Endometrial microvascular endothelial cells (primary cell): ENCODE measurements around the gene TNS1. TPM values are rescaled to one million over a fixed set of nuclear protein-coding genes. Genes with fewer than 3 reads are reported as not detected.

ENCODE experiments used
- in situ Hi-C: cut with HindIII; loops from 2 replicates; pipeline ENCODE4 v1.10.0; 2017; ENCODE audit warnings: low sequenced_read_pairs, low pct_unique_long_range_greater_than_20kb; ENCODE audit errors: inconsistent ontology term
- total RNA-seq: library from RNA; depleted of rRNA; stranded (reverse); fragments of >200 nt; gene quantifications from one replicate; pipeline ENCODE4 v1.2.3, GENCODE V29; 2015; ENCODE audit errors: inconsistent ontology term

The TNS1 gene
- total RNA-seq, 1 donor from 2014 or later: 20.9 TPM

GRCh38 chr2:217915706-217916105 lies 87.1 kb downstream of the TNS1 start:
- in situ Hi-C loops: no loop called here

DNA sequence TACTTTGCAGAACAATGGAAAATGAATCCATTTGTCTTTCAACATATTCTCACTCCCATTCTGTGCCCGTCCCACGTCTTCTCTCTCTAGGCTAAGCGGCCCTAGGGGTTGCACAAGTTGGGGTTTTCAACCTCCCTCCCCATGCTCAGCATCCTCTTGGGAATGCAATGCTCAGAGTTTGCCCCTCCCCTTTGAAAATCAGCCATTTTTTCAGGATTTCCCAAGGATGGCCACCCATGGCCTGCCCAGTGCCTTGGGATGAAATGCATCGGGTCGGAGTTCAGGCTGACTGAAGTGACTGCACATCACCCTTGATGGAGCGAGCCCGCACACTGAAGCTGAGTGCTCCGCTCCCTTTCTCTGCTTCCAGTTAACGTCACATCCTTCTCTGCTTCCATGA lies 87.9 kb downstream of the TNS1 start:
- in situ Hi-C loops: no loop called here

- in situ Hi-C loops: no loop called here
Measured at GRCh38 chr2:217914078-217914477, 88.7 kb downstream of the TNS1 start.

- in situ Hi-C loops: no loop called here
Measured at GRCh38 chr2:217913436-217913835, 89.4 kb downstream of the TNS1 start.

GRCh38 chr2:217912098-217913024 lies 90.4 kb downstream of the TNS1 start:
- in situ Hi-C loops: no loop called here

DNA sequence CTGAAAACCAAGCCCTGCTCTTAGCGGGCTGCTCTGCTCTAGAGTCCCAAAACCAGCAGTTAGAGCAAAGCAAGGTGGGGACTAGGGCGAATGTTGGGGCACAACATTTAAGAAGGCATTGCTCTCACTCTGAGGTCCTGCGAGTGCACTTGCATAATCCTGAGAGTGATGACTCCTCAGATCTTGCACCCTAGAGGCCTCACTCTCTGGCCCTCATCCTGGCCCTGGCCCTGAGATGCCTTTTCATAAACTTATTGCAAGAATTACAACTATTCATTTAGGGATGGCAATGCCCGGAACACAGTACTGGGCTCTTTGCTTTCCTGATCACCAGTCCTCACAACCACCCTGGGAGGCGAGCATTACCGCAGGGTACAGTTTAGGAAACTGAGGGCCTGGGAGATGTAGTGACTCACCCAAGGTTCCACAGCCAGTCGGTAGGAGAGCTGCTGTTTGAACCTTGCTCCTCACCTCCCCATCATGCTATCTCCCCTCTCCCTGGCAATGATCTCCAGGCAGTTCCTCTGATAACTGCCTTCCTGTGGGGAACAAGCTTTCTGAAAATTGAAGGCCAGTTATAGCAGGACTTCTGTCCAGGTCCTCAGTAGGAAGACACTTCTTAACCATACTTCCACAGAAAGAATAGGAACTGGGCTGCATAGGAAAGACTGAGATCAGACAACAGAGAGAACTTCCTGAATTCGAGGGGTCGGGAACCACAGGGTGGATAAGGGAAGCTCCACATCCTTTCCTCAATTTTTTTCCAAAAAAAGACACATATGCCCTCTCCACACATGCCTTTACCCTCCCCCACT lies 91.3 kb downstream of the TNS1 start:
- in situ Hi-C loops: no loop called here

DNA sequence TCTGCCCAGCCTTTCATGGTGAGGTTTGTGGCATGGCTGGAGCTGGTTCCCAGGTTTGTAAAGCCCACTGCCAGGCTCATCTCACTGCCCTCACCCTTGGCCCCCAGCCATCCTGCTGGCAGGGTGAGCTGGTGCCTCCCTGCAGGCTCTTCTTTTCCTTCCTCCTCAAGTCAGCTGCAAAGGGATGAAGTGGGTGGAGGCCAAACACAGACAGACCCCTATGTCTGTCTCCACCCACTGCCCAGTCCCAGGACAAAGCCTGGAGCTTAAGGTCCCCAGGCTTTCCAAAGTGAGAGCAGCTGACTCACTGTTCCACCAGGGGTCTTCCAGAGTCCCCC lies 92.0 kb downstream of the TNS1 start:
- in situ Hi-C loops: no loop called here

GRCh38 chr2:217909156-217909820 lies 93.5 kb downstream of the TNS1 start:
- in situ Hi-C loops: no loop called here

GRCh38 chr2:217908544-217908943 lies 94.3 kb downstream of the TNS1 start:
- in situ Hi-C loops: no loop called here

- in situ Hi-C loops: no loop called here
Measured at GRCh38 chr2:217907266-217907665, 95.5 kb downstream of the TNS1 start.

- in situ Hi-C loops: no loop called here
Measured at GRCh38 chr2:217906798-217907197, 96.0 kb downstream of the TNS1 start.

DNA sequence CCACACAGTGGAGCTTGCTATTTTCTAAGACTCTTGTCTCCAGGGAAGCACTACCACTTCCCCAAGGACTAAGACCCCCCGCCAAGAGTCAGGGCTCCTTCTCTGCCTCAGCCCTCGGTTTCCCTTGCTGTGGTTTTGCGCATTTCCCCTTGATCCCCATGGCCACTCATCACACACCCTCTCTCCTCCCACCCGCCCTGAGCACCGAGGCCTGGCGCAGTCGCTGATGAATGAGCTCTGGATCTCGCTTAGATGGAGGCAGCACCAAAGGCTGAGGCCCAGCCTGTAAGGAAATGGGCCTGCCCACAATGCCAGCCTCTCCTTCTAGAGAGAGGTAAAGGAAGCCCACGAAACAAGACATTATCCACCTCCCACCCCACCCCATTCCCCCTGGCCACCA lies 96.9 kb downstream of the TNS1 start:
- in situ Hi-C loops: no loop called here

- in situ Hi-C loops: no loop called here
Measured at GRCh38 chr2:217905395-217905794, 97.4 kb downstream of the TNS1 start.

DNA sequence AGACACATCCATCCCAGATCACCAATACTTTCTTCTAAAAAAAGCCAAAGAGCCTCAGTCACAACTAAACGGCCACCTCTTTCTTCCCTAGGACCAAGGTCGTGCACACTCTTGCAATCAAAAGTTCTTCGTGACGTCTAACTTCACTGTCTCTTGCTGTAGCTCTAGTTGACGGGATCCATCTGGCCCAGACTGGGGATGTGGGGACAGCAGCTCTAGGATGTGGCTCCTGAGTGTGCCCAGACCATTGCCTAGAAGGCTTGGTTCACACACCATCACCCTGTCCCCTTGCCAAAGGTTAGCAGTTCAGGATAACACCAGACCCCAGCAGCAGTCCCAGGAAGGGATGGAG lies 98.2 kb downstream of the TNS1 start:
- in situ Hi-C loops: no loop called here

DNA sequence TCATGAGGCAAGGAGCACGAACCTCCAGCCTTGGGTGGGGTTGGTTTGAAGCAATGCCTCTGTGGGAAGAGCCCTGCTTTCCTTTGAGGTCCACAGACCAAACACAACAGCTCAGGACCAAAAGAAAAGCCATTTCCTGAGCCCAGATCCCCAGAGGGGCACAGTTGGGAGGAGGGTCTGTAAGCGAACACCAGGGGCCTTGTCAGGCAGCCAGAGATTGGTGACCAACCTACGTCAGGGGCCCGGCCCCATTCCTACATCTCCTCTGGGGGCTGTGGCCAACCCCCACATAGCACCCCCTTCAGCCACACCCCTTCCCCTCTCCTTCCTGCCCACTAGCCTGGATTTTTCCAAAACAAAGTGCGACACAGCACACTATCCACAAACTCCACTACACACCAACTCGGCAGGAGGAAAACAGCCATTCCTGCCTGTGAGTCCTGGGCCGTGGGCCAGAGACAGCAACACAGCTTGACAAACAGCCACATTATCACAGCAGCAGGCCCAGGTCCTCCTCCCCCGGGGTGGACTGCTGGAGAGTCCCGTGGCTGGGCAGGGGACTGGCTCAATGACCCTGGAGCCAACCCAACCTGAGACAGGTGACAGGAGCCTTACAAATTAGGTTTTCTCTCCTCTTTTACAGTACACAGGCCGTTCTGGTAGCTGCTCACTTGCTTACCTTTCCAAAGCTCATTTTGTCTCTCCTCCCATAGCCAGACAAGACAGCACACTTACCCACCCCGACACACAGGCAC lies 98.8 kb downstream of the TNS1 start:
- in situ Hi-C loops: no loop called here

DNA sequence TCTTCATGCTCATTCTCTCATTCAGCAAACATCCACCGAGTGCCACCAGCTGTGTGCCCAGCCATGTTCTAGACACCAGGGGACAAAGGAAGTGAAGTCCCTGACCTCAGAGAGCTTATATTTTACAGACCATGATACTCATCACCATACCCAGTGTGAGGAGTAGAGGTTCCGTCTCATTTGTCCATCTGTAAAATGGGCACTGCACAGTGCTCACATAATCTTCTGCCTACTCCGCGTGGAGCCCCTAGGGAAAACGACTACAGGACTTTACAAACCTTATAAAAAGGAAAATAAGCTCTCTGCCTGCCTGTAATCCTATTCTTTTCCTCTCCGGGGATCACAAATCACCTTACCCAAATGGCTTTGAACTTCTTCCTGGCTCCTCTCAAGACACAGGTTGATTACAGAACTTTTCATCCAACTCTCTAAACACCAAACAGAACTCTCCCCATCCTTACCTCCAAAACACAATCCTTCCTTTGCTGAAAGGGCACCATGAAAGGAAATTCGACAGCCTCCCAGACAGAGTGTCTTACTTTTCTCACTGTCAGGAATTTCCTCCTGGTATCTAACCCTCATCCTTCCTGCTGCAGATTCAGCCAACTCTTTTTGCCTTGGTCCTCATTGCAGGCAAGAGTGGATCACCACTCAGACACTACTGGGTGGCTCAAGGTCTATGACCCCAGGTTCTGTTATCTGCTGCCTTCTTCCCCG lies 99.5 kb downstream of the TNS1 start:
- in situ Hi-C loops: no loop called here

- in situ Hi-C loops: no loop called here
Measured at GRCh38 chr2:217902379-217903141, 100.2 kb downstream of the TNS1 start.
